CD4-positive, alpha-beta T cell treated with Interleukin-4 for 4 hours (primary cell): ENCODE data around the gene KRT12.
A peak's percentile ranks its signal among the peaks of the same experiment; 100 is the strongest.
"Not testable (repeated sequence)": the region's sequence is repeated elsewhere in the genome, so short reads cannot be mapped to it uniquely, and the experiment has no call there.

Source experiments
- DNase-seq: peaks from one replicate; pipeline ENCODE4 v3.0.0-alpha.2; 2020

Gene KRT12

GRCh38 chr17:40841246-40841645 is 25.8 kb downstream of the KRT12 start:
- no peak for DNase-seq

GRCh38 chr17:40839194-40839593 is 27.8 kb downstream of the KRT12 start:
- DNase-seq, result no peak

- no peak for DNase-seq
Measured at GRCh38 chr17:40836020-40836419, 31.0 kb downstream of the KRT12 start.

GRCh38 chr17:40833882-40834281 is 33.1 kb downstream of the KRT12 start:
- no peak for DNase-seq

- no peak for DNase-seq
Measured at GRCh38 chr17:40832840-40833239, 34.2 kb downstream of the KRT12 start.

GRCh38 chr17:40830085-40830776 is 36.8 kb downstream of the KRT12 start:
- no peak for DNase-seq

GRCh38 chr17:40828454-40829044 is 38.5 kb downstream of the KRT12 start:
- no peak for DNase-seq

GRCh38 chr17:40827746-40828453 is 39.1 kb downstream of the KRT12 start:
- DNase-seq, result no peak

GRCh38 chr17:40825599-40825998 is 41.4 kb downstream of the KRT12 start:
- no peak for DNase-seq

- DNase-seq, result no peak
Measured at GRCh38 chr17:40824015-40824832, 42.8 kb downstream of the KRT12 start.

- DNase-seq, result no peak
Measured at GRCh38 chr17:40822132-40822812, 44.8 kb downstream of the KRT12 start, which contains the start of gene KRT10. Gene KRT10, minus strand, starts transcription at chr17:40822614. Its CDS starts 29 bp downstream, at chr17:40822585.

- DNase-seq, result no peak
Measured at GRCh38 chr17:40821536-40821935, 45.5 kb downstream of the KRT12 start.

GRCh38 chr17:40820228-40820838 is 46.7 kb downstream of the KRT12 start:
- no peak for DNase-seq

GRCh38 chr17:40819528-40820125 is 47.4 kb downstream of the KRT12 start:
- no peak for DNase-seq

- peak; percentile 80 for DNase-seq
Measured at GRCh38 chr17:40818733-40819527, 48.1 kb downstream of the KRT12 start.

GRCh38 chr17:40818343-40818732 is 48.7 kb downstream of the KRT12 start:
- no peak for DNase-seq

- DNase-seq, result no peak
Measured at GRCh38 chr17:40817103-40817682, 49.8 kb downstream of the KRT12 start.

GRCh38 chr17:40816569-40816968 is 50.5 kb downstream of the KRT12 start:
- DNase-seq, result no peak

GRCh38 chr17:40815381-40815780 is 51.6 kb downstream of the KRT12 start:
- no peak for DNase-seq

- not testable (repeated sequence) for DNase-seq
Measured at GRCh38 chr17:40814657-40815056, 52.4 kb downstream of the KRT12 start.
